Testis (tissue), 2 donors: Measurements from ENCODE around the gene TGFBR3.

Experiments used
- POLR2A ChIP-seq: fragments of 450-650 bp; IDR thresholded peaks from one replicate; pipeline ENCODE4 v1.6.1; 2017; ENCODE audit warnings: antibody characterized with exemption, mild to moderate bottlenecking, moderate library complexity
- TF ChIP-seq, protein P1 (sequence below), 3 experiments: fragments of 450-650 bp in 2 of 3; fragments of 200-600 bp in 1 of 3; sonication (generic) in 1 of 3; IDR thresholded peaks; one replicate each; pipeline ENCODE4 v1.5.1; 2016 to 2019; ENCODE audit warnings: antibody characterized with exemption in 3 of 3, mild to moderate bottlenecking in 2 of 3, moderate library complexity in 1 of 3

DNA sequence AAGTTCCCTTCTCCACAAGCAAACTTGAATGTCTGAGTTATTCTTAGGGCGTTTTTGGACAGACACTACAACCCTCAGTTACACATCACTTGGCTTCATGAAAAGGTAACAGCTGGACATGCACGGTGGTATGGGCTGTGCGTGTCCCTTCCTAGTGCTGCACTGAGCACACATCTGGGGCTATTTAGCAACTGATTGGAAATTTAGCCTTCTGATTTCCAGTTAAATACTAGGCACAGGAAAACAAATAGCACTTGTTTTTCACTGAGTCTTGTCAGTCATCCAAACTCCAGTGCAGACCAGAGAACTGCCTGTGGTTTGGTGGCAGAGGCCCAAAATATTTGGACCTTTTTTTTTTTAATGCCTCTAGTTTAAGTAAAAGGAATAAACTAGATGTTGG is 134.7 kb downstream of the TGFBR3 start:
- TF ChIP-seq, protein P1, sequence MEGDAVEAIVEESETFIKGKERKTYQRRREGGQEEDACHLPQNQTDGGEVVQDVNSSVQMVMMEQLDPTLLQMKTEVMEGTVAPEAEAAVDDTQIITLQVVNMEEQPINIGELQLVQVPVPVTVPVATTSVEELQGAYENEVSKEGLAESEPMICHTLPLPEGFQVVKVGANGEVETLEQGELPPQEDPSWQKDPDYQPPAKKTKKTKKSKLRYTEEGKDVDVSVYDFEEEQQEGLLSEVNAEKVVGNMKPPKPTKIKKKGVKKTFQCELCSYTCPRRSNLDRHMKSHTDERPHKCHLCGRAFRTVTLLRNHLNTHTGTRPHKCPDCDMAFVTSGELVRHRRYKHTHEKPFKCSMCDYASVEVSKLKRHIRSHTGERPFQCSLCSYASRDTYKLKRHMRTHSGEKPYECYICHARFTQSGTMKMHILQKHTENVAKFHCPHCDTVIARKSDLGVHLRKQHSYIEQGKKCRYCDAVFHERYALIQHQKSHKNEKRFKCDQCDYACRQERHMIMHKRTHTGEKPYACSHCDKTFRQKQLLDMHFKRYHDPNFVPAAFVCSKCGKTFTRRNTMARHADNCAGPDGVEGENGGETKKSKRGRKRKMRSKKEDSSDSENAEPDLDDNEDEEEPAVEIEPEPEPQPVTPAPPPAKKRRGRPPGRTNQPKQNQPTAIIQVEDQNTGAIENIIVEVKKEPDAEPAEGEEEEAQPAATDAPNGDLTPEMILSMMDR (IDR thresholded peaks at IDR 0.05) = no peak
- TF ChIP-seq POLR2A = no peak
